ENCODE measurements around the gene TBC1D22A. TPM values are rescaled to one million over a fixed set of nuclear protein-coding genes. Genes with fewer than 3 reads are reported as not detected.

The TBC1D22A gene
- total RNA-seq, 1 donor from 2014 or later: 87.8 TPM

DNA sequence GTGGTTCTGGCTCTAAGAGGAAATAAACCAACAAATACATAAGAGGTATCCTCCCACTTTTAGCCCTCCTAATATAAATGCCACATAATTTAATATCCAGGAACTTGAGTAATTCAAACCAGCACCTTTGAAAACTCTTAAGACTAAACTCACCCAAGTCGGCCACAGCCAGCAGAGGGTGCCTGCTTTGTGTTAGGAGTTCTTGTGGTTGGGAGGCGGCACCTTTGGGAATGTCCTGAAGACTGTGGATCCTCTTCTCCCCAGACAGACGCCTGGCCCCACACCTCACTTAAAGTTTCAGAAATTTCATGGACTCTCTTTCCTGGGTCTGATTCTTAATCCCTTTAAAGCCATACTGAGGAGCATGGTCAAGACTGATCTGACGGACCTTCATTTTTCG is 169.0 kb downstream of the TBC1D22A start:
- no peaks in the 10 kb centered on the region for H3K9me3 ChIP-seq
- DNase-seq (ENCODE audit: low spot score in 2 of 2): no peak
- no peak overlapping the region for H3K27ac ChIP-seq
- TF ChIP-seq, protein P1, sequence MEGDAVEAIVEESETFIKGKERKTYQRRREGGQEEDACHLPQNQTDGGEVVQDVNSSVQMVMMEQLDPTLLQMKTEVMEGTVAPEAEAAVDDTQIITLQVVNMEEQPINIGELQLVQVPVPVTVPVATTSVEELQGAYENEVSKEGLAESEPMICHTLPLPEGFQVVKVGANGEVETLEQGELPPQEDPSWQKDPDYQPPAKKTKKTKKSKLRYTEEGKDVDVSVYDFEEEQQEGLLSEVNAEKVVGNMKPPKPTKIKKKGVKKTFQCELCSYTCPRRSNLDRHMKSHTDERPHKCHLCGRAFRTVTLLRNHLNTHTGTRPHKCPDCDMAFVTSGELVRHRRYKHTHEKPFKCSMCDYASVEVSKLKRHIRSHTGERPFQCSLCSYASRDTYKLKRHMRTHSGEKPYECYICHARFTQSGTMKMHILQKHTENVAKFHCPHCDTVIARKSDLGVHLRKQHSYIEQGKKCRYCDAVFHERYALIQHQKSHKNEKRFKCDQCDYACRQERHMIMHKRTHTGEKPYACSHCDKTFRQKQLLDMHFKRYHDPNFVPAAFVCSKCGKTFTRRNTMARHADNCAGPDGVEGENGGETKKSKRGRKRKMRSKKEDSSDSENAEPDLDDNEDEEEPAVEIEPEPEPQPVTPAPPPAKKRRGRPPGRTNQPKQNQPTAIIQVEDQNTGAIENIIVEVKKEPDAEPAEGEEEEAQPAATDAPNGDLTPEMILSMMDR (IDR thresholded peaks at IDR 0.05): no peak
- H3K4me3 ChIP-seq: no peak overlapping the region
- no peaks in the 10 kb centered on the region for H3K4me1 ChIP-seq
- no peaks in the 10 kb centered on the region for H3K36me3 ChIP-seq
- H3K27me3 ChIP-seq: no peaks in the 10 kb centered on the region
- intact Hi-C loops (cut with DNase I): no loop called here

DNA sequence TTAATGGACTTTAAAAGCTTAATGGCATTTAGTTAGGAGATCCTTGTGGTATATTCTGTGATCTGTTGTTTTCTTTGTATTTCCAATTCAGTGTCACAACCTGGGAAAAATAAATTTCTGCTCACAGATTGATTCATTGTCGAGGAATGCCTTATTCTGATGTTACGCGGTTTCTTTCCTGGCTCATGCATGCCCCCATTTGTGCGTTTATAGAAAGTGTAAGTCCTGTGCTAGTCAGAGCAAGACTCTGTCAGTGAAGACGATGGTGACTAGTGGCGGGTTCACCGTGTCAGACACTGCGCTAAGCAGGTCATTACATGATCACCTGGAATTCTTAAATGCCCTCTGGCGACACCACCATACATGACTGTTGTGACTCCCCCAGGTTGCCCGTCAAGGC is 169.4 kb downstream of the TBC1D22A start:
- Histone ChIP-seq H3K27ac (no peak overlapping the region), H3K27me3 (no peaks in the 10 kb centered on the region), H3K4me3 (no peak overlapping the region), H3K36me3 (no peaks in the 10 kb centered on the region), H3K9me3 (no peaks in the 10 kb centered on the region), H3K4me1 (no peaks in the 10 kb centered on the region)
- no peak for DNase-seq (ENCODE audit: low spot score in 2 of 2)
- TF ChIP-seq, protein P1 (IDR thresholded peaks at IDR 0.05): no peak
- intact Hi-C loops (cut with DNase I): no loop called here

DNA sequence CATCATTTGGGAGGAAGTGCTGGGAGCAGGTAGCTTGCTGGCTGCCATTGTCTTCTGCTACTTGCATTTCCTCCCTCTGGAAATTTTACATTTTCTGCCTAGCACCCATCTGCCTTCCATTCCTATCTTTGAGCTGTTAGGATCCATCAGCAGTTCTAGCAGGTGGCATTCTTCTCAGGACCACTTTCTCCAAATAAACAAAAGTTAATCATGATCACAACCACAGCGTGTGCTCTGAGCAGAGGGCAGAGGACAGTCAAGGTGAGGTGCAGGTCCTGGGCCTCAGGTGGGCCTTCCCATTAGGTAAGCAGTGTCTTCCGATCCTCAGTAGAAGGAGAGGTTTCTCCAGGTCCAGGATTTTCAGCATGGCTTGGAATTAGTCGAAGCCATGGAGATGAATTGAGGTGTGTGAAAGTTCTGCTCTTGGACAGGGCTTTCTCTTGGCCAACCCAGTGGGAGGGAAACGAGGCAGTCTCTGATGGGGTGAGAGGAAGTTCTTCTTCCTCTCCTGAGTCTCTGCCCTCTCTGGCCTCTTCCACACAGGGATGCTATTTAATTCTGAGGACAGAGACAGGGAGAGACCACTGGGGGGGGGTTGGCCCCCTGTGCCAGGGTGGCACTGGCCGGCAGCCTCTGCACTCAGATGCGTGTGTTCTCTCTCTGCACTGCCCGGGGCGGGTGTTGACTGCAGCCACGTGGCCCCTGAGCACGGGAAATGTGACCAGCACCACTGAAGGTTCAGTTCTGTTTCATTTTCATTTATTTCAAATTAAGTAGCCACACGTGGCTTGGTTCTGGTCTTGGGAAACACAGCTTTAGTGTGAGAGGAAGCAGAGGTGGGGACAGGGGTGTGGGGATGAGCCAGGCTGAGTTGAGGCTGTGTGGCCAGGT is 170.8 kb downstream of the TBC1D22A start:
- Histone ChIP-seq H3K9me3 (no peaks in the 10 kb centered on the region), H3K4me1 (no peaks in the 10 kb centered on the region), H3K36me3 (no peaks in the 10 kb centered on the region), H3K27ac (no peak overlapping the region), H3K27me3 (no peaks in the 10 kb centered on the region), H3K4me3 (no peak overlapping the region)
- no peak for DNase-seq (ENCODE audit: low spot score in 2 of 2)
- intact Hi-C loops (cut with DNase I): no loop called here
- TF ChIP-seq, protein P1 (IDR thresholded peaks at IDR 0.05): no peak

DNA sequence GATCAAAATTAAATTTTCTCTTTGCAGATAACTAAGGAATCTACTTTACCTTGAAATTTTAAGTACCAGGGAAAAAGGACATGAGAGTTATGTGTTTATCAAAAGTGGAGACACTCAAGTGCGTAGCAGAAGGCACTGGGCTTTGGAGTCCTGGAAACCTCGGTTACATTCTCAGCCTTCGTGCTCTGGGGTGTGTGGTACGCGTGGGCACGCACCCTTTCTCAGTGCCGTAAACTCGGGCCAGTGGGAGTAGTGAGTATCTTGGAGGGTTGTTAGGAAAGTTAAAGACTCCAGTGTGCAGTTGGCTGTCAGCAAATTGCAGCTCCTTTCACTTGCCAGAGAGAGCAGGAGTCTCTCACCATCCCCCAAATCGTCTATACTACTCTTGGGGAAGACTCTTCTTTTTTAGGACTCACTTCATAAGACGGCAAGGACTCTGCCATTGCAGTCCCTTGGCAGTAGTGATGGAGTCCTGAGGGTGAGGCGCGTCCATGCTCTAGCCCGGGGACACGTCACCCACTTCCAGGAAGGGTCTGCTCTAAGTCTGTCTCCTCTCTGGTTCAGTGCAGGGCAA is 171.8 kb downstream of the TBC1D22A start:
- no peak overlapping the region for H3K27ac ChIP-seq
- no peaks in the 10 kb centered on the region for H3K27me3 ChIP-seq
- no peaks in the 10 kb centered on the region for H3K4me1 ChIP-seq
- intact Hi-C loops (cut with DNase I): no loop called here
- no peak overlapping the region for H3K4me3 ChIP-seq
- TF ChIP-seq, protein P1 (IDR thresholded peaks at IDR 0.05): no peak
- no peaks in the 10 kb centered on the region for H3K36me3 ChIP-seq
- no peak for DNase-seq (ENCODE audit: low spot score in 2 of 2)
- H3K9me3 ChIP-seq: no peaks in the 10 kb centered on the region

DNA sequence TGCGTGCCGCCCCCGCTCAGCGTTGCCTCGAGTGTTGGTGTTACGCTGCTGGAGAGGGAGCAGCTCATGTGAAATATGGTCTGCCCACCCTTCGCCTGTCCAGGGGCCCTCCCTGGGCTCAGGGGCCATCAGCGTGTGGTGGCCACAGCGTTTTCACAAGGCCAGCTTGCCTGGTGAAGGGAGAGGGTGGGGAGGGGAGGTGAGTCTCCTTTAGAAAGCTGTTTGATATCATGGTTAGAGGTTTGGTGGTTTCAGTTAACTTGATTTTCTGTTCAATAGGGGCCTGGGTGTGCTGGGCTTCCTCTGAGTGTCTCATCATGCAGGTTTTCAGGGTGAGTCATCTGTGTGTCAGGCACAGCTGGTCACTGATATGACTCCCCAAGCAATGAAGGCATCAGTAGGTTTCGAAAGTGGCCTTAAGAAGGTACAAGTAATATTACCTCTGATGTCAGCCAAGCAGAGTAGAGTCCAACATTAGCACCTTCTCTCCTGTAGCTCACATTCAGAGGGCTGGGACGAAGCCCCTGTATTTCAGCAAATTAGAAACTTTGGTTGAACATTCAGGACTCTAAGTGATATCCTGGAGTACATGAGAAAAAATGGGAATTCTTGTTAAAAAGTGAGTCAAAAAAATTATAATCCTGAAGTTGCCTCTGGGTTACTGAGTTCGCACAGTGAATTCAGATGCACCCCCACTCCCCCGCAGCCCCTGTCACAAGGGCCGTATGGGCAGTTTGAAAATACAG is 172.5 kb downstream of the TBC1D22A start:
- Histone ChIP-seq H3K27me3 (no peaks in the 10 kb centered on the region), H3K27ac (no peak overlapping the region), H3K9me3 (no peaks in the 10 kb centered on the region), H3K4me1 (no peaks in the 10 kb centered on the region), H3K4me3 (no peak overlapping the region), H3K36me3 (no peaks in the 10 kb centered on the region)
- no peak for DNase-seq (ENCODE audit: low spot score in 2 of 2)
- intact Hi-C loops (cut with DNase I): no loop called here
- TF ChIP-seq, protein P1 (IDR thresholded peaks at IDR 0.05): no peak

Measured in ascending aorta (tissue), 2 donors.